ENCODE data around the gene PTP4A2. TPM values are rescaled to one million over a fixed set of nuclear protein-coding genes. Genes with fewer than 3 reads are reported as not detected.

Gene PTP4A2
- total and polyA plus RNA-seq, 2 donors (not counting 1 experiment from before 2014, with no cell fraction given), result 78.2 to 193 TPM

GRCh38 chr1:31931593-31932225 lies 6.5 kb downstream of the PTP4A2 start:
- ChIA-PET CTCF (interaction anchor here (0.9 to 1.8 kb wide), 6 partner anchors 8 to 44 kb away, joined by 3 to 8 read pairs (median 4); no protein-coding TSS in a partner anchor), POLR2A (no interaction called here)
- no peaks in the 10 kb centered on the region for H3K9me3 Mint-ChIP-seq (ENCODE audit: insufficient read depth)
- WGBS (ENCODE audit: insufficient coverage), result no CpG with 5 or more reads among the region's 2 CpGs
- intact Hi-C loops (cut with micrococcal nuclease), result loop anchor here (10.0 kb wide), 2 partner anchors 147 to 287 kb away; partner anchors contain the start of gene PEF1
- ATAC-seq (ENCODE audit: low read depth) (no peak), DNase-seq (no peak)
- peak overlapping the region; percentile 65 for H3K4me2 ChIP-seq (replicated peaks; ENCODE audit: low read depth, low read length, poor library complexity, severe bottlenecking)
- TF ChIP-seq EZH2 (IDR thresholded peaks at IDR 0.05; ENCODE audit: borderline replicate concordance, insufficient read depth, low read depth, low read length, poor library complexity, severe bottlenecking), result no peak
- TF ChIP-seq CTCF (IDR thresholded peaks at IDR 0.05), result no peak
- peak overlapping the region; percentile 64 for H3K27ac Mint-ChIP-seq
- peaks cover 63% of the 10 kb centered on the region for H4K20me1 ChIP-seq (ENCODE audit: control insufficient read depth, insufficient read depth, low read length, poor library complexity, severe bottlenecking)
- H3K9me3 ChIP-seq (ENCODE audit: control extremely low read depth in 1 of 3, control insufficient read depth in 2 of 3, insufficient read depth in 1 of 3, low read length in 2 of 3), result no peaks in the 10 kb centered on the region
- no peaks in the 10 kb centered on the region for H3K27me3 ChIP-seq (replicated peaks in 1 of 4; ENCODE audit: control extremely low read depth in 1 of 4, control insufficient read depth in 3 of 4, insufficient read depth in 4 of 4, low read length in 3 of 4)
- peaks cover 4 to 7% of the 10 kb centered on the region in 2 experiments for H3K36me3 ChIP-seq (replicated peaks in 1 of 2; ENCODE audit: control extremely low read depth in 1 of 2, control insufficient read depth in 1 of 2, extremely low read depth in 1 of 2, insufficient read depth in 2 of 2, low read length in 1 of 2)
- peak overlapping the region; percentile 40 to 78 for H3K27ac ChIP-seq (ENCODE audit: low read length in 2 of 2)
- H2AFZ ChIP-seq (ENCODE audit: insufficient read depth, low read depth, low read length, poor library complexity, severe bottlenecking), result no peak overlapping the region
- peak overlapping the region; percentile 4 for H3K9ac ChIP-seq (ENCODE audit: low read length)
- H3K27me3 Mint-ChIP-seq, result no peaks in the 10 kb centered on the region
- peaks cover 84 to 95% of the 10 kb centered on the region in 2 donors for H3K4me1 ChIP-seq (ENCODE audit: control insufficient read depth in 2 of 2, insufficient read depth in 2 of 2, low read length in 2 of 2)
- H3K4me3 Mint-ChIP-seq, result peak overlapping the region; percentile 48
- H3K79me2 ChIP-seq (ENCODE audit: control insufficient read depth, insufficient read depth, low read length), result peaks cover 98% of the 10 kb centered on the region
- no peak overlapping the region for H3K4me3 ChIP-seq (ENCODE audit: control extremely low read depth in 1 of 5, extremely low read depth in 1 of 5, insufficient read depth in 1 of 5, low read depth in 2 of 5, low read length in 4 of 5)
- H3K4me1 Mint-ChIP-seq, result peaks cover 88% of the 10 kb centered on the region
